Keratinocyte (primary cell): ENCODE data around the gene ACAN. TPM values are rescaled to one million over a fixed set of nuclear protein-coding genes. Genes with fewer than 3 reads are reported as not detected.

Experiments
- DNase-seq: peaks from one replicate; pipeline ENCODE4 v3.0.0-alpha.2; 2011; ENCODE audit warnings: low read depth, missing footprints, low spot score
- FAIRE-seq: peaks from 2 replicates; lab custom pipeline; 2011; peaks lifted over from hg19 to GRCh38; lab: Jason Lieb, UNC
- H2AFZ ChIP-seq: 2 replicates; pipeline ENCODE4 v1.6.0; 2012; ENCODE audit warnings: low read length, control low read depth, inconsistent platforms; ENCODE audit not compliant: control insufficient read depth
- H3K27ac ChIP-seq: 2 replicates; pipeline ENCODE4 v1.5.1; 2011; ENCODE audit warnings: low read length; ENCODE audit not compliant: control insufficient read depth, insufficient read depth
- H3K27me3 ChIP-seq: 3 replicates; pipeline ENCODE4 v1.6.0; 2011; ENCODE audit warnings: low read length; ENCODE audit not compliant: control insufficient read depth, insufficient read depth; ENCODE audit errors: extremely low read depth
- H3K36me3 ChIP-seq, 2 experiments: 2 replicates in 1 of 2; 3 replicates in 1 of 2; pipeline ENCODE4 v1.5.1; 2011; ENCODE audit warnings: low read length in 2 of 2, mild to moderate bottlenecking in 1 of 2; ENCODE audit not compliant: control insufficient read depth in 2 of 2, insufficient read depth in 2 of 2; ENCODE audit errors: extremely low read depth in 1 of 2
- H3K4me1 ChIP-seq: 3 replicates; pipeline ENCODE4 v1.5.1; 2011; ENCODE audit warnings: low read length; ENCODE audit not compliant: control insufficient read depth, insufficient read depth; ENCODE audit errors: extremely low read depth
- H3K4me2 ChIP-seq: 3 replicates; pipeline ENCODE4 v1.6.0; 2011; ENCODE audit warnings: low read depth, low read length; ENCODE audit not compliant: control insufficient read depth, insufficient read depth; ENCODE audit errors: extremely low read depth
- H3K4me3 ChIP-seq, 3 experiments: fragments of 200-600 bp in 1 of 3; sonication (generic) in 1 of 3; 2 replicates in 2 of 3; 3 replicates in 1 of 3; pipeline ENCODE4 v1.5.1; 2011 to 2016; ENCODE audit warnings: low read length in 3 of 3, mild to moderate bottlenecking in 3 of 3, control low read depth in 2 of 3, inconsistent platforms in 1 of 3, low read depth in 1 of 3, mixed read lengths in 1 of 3, mixed run types in 1 of 3, moderate library complexity in 1 of 3; ENCODE audit not compliant: control insufficient read depth in 2 of 3, insufficient read depth in 2 of 3; ENCODE audit errors: extremely low read depth in 1 of 3
- H3K79me2 ChIP-seq: 2 replicates; pipeline ENCODE4 v1.6.0; 2012; ENCODE audit warnings: low read length; ENCODE audit not compliant: control insufficient read depth, insufficient read depth
- H3K9ac ChIP-seq: 3 replicates; pipeline ENCODE4 v1.6.0; 2011; ENCODE audit warnings: low read length; ENCODE audit not compliant: control insufficient read depth, insufficient read depth; ENCODE audit errors: extremely low read depth
- H3K9me1 ChIP-seq: 3 replicates; pipeline ENCODE4 v1.6.0; 2011; ENCODE audit warnings: low read length; ENCODE audit not compliant: control insufficient read depth, insufficient read depth; ENCODE audit errors: extremely low read depth
- H3K9me3 ChIP-seq: 2 replicates; pipeline ENCODE4 v1.5.1; 2012; ENCODE audit warnings: low read depth, low read length; ENCODE audit not compliant: control insufficient read depth
- H4K20me1 ChIP-seq: 3 replicates; pipeline ENCODE4 v1.6.0; 2011; ENCODE audit warnings: low read length; ENCODE audit not compliant: control insufficient read depth, insufficient read depth; ENCODE audit errors: extremely low read depth
- CTCF ChIP-seq, 3 experiments: IDR thresholded peaks in 1 of 3; conservative IDR thresholded peaks in 1 of 3; optimal IDR thresholded peaks in 1 of 3; 2 replicates in 2 of 3; 3 replicates in 1 of 3; pipeline versions ENCODE3 to v1.5.1; 2011; ENCODE audit warnings: low read length in 3 of 3, mild to moderate bottlenecking in 3 of 3, moderate library complexity in 2 of 3, control low read depth in 1 of 3, inconsistent platforms in 1 of 3; ENCODE audit not compliant: insufficient read depth in 2 of 3; ENCODE audit errors: extremely low read depth in 1 of 3
- EZH2 ChIP-seq: IDR thresholded peaks from one replicate; pipeline ENCODE4 v1.6.1; 2012; ENCODE audit warnings: inconsistent platforms, mild to moderate bottlenecking, low read length, moderate library complexity
- dilution Hi-C: fragments of 300-500 bp; cut with MboI; formaldehyde crosslinking; loops from one replicate; pipeline ENCODE4 v1.7.0; 2020; ENCODE audit warnings: low sequenced_read_pairs; ENCODE audit not compliant: extremely low pct_ligation_motif_present
- polyA plus RNA-seq, 5 experiments: library from polyadenylated mRNA; depleted of rRNA in 3 of 5; stranded (reverse) in 3 of 5; stranded (forward) in 1 of 5; unstranded in 1 of 5; fragments of >200 nt; gene quantifications; 1 replicate in 1 of 5; 2 replicates in 3 of 5; 3 replicates in 1 of 5; pipeline versions ENCODE4 v1.2.1 to v1.2.3, GENCODE V29; 2011 to 2012; ENCODE audit warnings: missing spikeins in 2 of 5, low read depth in 1 of 5, low replicate concordance in 1 of 5

The ACAN gene
- polyA plus RNA-seq, 1 donor (not counting 4 experiments of a cell fraction or from before 2014, with no cell fraction given), result not detected

DNA sequence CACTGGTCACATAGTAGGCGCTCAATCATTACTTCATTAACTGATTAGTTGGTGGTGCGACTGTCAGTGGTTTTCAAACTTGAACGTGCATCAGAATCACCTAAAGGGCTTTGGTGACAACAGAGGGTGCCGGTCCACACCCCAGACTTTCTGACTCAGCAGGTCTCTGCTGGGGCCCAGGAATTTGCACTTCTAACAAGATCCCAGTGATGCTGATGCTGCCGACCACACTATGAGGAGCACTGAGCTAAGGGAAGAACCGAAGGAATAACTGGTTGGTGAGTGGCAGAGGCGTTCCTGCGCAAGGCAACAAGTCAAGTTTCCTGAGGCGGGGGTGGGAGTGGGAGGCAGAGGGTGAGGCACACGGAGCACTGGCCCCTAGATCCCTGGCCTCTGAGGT is 73.3 kb downstream of the ACAN start:
- Histone ChIP-seq H3K4me2 (no peak overlapping the region), H3K4me1 (no peaks in the 10 kb centered on the region), H3K9me3 (no peaks in the 10 kb centered on the region), H3K36me3 (no peaks in the 10 kb centered on the region), H3K4me3 (no peak overlapping the region), H4K20me1 (no peaks in the 10 kb centered on the region), H3K9ac (no peak overlapping the region), H3K9me1 (no peaks in the 10 kb centered on the region), H3K79me2 (no peaks in the 10 kb centered on the region), H3K27me3 (no peaks in the 10 kb centered on the region), H3K27ac (no peak overlapping the region), H2AFZ (no peak overlapping the region)
- FAIRE-seq (no peak), DNase-seq (no peak)
- dilution Hi-C loops, result no loop called here
- TF ChIP-seq CTCF (optimal IDR thresholded peaks at IDR 0.05 in 1 of 3, IDR thresholded peaks at IDR 0.05 in 1 of 3, conservative IDR thresholded peaks at IDR 0.05 in 1 of 3; ENCODE audit: extremely low read depth in 1 of 3, insufficient read depth in 2 of 3, low read length in 3 of 3) (no peak), EZH2 (no peak)

DNA sequence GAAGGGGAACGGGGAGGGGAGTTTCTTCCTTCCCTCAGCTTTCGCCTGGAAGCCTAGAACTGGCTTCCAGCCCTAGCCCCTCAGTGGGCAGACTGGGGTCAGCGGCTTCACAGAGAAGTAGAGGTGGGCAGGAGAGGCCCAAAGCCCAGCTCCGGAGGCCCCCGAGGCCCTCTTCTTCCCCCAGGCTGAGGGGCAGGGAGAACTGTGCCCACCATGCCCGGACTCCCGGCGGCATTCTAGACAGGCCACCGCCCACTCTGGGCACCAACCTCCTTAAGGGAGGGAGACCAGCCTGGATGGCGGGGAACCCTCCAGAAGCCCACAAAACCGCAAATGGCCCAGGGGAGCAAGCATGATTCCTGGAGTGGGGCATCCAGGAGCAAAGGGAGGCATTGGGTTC is 74.2 kb downstream of the ACAN start:
- H3K27ac ChIP-seq, result no peak overlapping the region
- dilution Hi-C loops, result no loop called here
- FAIRE-seq (no peak), DNase-seq (no peak)
- no peaks in the 10 kb centered on the region for H3K27me3 ChIP-seq
- H2AFZ ChIP-seq, result no peak overlapping the region
- H3K36me3 ChIP-seq, result no peaks in the 10 kb centered on the region
- H3K79me2 ChIP-seq, result no peaks in the 10 kb centered on the region
- H3K4me2 ChIP-seq, result no peak overlapping the region
- no peaks in the 10 kb centered on the region for H3K4me1 ChIP-seq
- H3K9ac ChIP-seq, result no peak overlapping the region
- no peak for TF ChIP-seq CTCF (optimal IDR thresholded peaks at IDR 0.05 in 1 of 3, IDR thresholded peaks at IDR 0.05 in 1 of 3, conservative IDR thresholded peaks at IDR 0.05 in 1 of 3; ENCODE audit: extremely low read depth in 1 of 3, insufficient read depth in 2 of 3, low read length in 3 of 3)
- no peaks in the 10 kb centered on the region for H4K20me1 ChIP-seq
- no peaks in the 10 kb centered on the region for H3K9me1 ChIP-seq
- H3K9me3 ChIP-seq, result no peaks in the 10 kb centered on the region
- no peak overlapping the region for H3K4me3 ChIP-seq
